ENCODE measurements around the gene CAPN7.

The CAPN7 gene

DNA sequence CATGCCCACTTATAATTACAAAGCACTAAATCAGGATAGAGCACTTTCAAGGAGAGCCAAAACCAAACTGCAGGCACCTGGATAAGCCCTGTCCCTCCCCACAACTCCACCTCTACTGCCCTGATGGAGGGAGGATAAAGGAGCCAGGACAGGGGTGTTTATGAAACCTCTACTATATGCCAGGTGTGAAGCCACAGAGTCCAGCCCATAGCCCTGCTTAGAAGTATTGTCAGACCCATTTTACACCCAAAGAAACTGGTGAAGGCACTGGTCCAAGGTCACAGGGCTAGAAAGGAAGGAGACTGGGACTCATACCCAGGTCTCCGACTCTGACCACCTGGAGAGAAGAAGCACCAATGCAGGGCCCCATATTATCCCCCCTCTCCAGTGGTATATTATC, 77.7 kb downstream of the CAPN7 start:
- 100% methylated on average over 1 of the region's 1 CpG for WGBS
- Histone ChIP-seq H3K79me1 (replicated peaks; ENCODE audit: low read length, poor library complexity, severe bottlenecking) (peaks cover 18% of the 10 kb centered on the region), H3K9me3 (ENCODE audit: control insufficient read depth, low read length) (no peaks in the 10 kb centered on the region), H4K8ac (ENCODE audit: low read length) (no peak overlapping the region), H3K27ac (ENCODE audit: low read length, poor library complexity, severe bottlenecking) (no peak overlapping the region), H3K9ac (ENCODE audit: low read length) (no peak overlapping the region), H2AFZ (ENCODE audit: low read depth, low read length) (no peak overlapping the region), H2AK5ac (ENCODE audit: low read length, severe bottlenecking) (no peak overlapping the region), H3K14ac (ENCODE audit: low read length in 2 of 2) (no peak overlapping the region), H3K4me3 (ENCODE audit: insufficient read depth in 1 of 2, low read depth in 1 of 2, low read length in 2 of 2) (no peak overlapping the region), H3K4me2 (ENCODE audit: low read length, poor library complexity, severe bottlenecking) (no peak overlapping the region), H2BK12ac (ENCODE audit: low read length in 2 of 2) (no peak overlapping the region), H4K91ac (ENCODE audit: low read length) (no peak overlapping the region), H3K27me3 (ENCODE audit: control insufficient read depth in 1 of 2, insufficient read depth in 1 of 2, low read length in 2 of 2) (no peaks in the 10 kb centered on the region), H2BK15ac (ENCODE audit: low read depth, poor library complexity, severe bottlenecking) (no peak overlapping the region), H2BK120ac (ENCODE audit: low read depth, low read length) (no peak overlapping the region), H3K23ac (ENCODE audit: low read length in 2 of 2) (no peak overlapping the region), H3K36me3 (ENCODE audit: control insufficient read depth in 1 of 2, insufficient read depth in 2 of 2, low read depth in 1 of 2, low read length in 2 of 2) (peaks cover 2 to 38% of the 10 kb centered on the region in 2 experiments), H3K18ac (ENCODE audit: low read depth in 1 of 2, low read length in 2 of 2) (no peak overlapping the region), H3K4me1 (ENCODE audit: control insufficient read depth, insufficient read depth, low read depth, low read length) (peaks cover 7% of the 10 kb centered on the region), H3K4ac (ENCODE audit: low read depth in 1 of 2, low read length in 2 of 2) (no peak overlapping the region), H2BK5ac (ENCODE audit: low read depth, low read length, poor library complexity, severe bottlenecking) (no peak overlapping the region)
- DNase-seq = no peak

DNA sequence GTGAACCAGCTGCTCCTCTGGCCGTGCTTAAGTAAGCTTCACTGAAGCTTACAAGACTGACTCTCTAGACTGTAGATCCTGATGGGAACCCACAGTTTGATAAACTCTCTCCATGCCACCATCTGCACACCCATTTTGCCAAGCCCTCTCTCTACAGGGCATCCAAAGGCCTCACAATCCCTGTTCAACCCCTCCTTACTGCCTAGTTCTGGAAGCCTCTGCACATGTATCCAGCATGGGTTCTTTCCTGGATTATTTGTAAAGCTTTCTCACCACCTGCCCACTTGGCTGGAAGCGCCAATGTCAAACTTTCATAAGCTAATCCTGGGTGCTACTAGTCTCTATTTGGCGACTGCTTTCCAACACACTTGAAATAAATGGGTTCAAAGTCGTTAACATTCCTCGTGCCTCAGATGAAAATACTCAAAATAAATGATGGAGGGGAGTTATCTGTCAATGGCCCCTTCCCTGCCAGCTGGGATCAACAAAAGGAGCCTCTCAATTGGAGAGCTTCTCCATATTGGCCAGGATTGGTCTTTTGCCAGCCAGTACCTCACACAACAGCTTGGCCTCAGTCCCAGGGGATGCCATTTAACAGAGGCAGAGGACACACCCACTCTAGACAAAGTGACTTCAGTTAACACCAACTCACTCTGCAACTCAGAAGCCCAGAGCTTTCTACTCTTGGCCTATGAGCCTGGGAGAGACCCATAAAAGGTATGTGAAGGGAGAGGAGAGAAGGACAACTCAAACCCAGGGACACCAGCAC, 78.3 kb downstream of the CAPN7 start:
- no peak overlapping the region for H3K18ac ChIP-seq (ENCODE audit: low read depth in 1 of 2, low read length in 2 of 2)

GRCh38 chr3:15286022-15286421, 80.0 kb downstream of the CAPN7 start:
- H3K4me1 ChIP-seq (ENCODE audit: control insufficient read depth, insufficient read depth, low read depth, low read length) = no peaks in the 10 kb centered on the region
- no peak overlapping the region for H4K8ac ChIP-seq (ENCODE audit: low read length)
- no peak overlapping the region for H2BK120ac ChIP-seq (ENCODE audit: low read depth, low read length)
- no peaks in the 10 kb centered on the region for H3K27me3 ChIP-seq (ENCODE audit: control insufficient read depth in 1 of 2, insufficient read depth in 1 of 2, low read length in 2 of 2)
- H3K36me3 ChIP-seq (ENCODE audit: control insufficient read depth in 1 of 2, insufficient read depth in 2 of 2, low read depth in 1 of 2, low read length in 2 of 2) = peaks cover 2 to 48% of the 10 kb centered on the region in 2 experiments
- no peak overlapping the region for H2AFZ ChIP-seq (ENCODE audit: low read depth, low read length)
- H3K23ac ChIP-seq (ENCODE audit: low read length in 2 of 2) = no peak overlapping the region
- H3K14ac ChIP-seq (ENCODE audit: low read length in 2 of 2) = no peak overlapping the region
- peak overlapping the region; percentile 34 for H4K91ac ChIP-seq (ENCODE audit: low read length)
- H2BK15ac ChIP-seq (ENCODE audit: low read depth, poor library complexity, severe bottlenecking) = no peak overlapping the region
- no peak overlapping the region for H3K4me2 ChIP-seq (ENCODE audit: low read length, poor library complexity, severe bottlenecking)
- no peak overlapping the region for H3K18ac ChIP-seq (ENCODE audit: low read depth in 1 of 2, low read length in 2 of 2)
- H2BK12ac ChIP-seq (ENCODE audit: low read length in 2 of 2) = no peak overlapping the region
- DNase-seq = no peak
- no peak overlapping the region for H3K9ac ChIP-seq (ENCODE audit: low read length)
- no peak overlapping the region for H3K4ac ChIP-seq (ENCODE audit: low read depth in 1 of 2, low read length in 2 of 2)
- H2AK5ac ChIP-seq (ENCODE audit: low read length, severe bottlenecking) = no peak overlapping the region
- no peak overlapping the region for H3K27ac ChIP-seq (ENCODE audit: low read length, poor library complexity, severe bottlenecking)
- peaks cover 10% of the 10 kb centered on the region for H3K79me1 ChIP-seq (replicated peaks; ENCODE audit: low read length, poor library complexity, severe bottlenecking)
- H2BK5ac ChIP-seq (ENCODE audit: low read depth, low read length, poor library complexity, severe bottlenecking) = no peak overlapping the region
- H3K9me3 ChIP-seq (ENCODE audit: control insufficient read depth, low read length) = no peaks in the 10 kb centered on the region
- WGBS = 93% methylated on average over 8 of the region's 8 CpGs
- no peak overlapping the region for H3K4me3 ChIP-seq (ENCODE audit: insufficient read depth in 1 of 2, low read depth in 1 of 2, low read length in 2 of 2)

More for the DNA sequence above, 78.3 kb downstream of the CAPN7 start:
- 90% methylated on average over 5 of the region's 5 CpGs for WGBS
- no peak for DNase-seq
- H3K27me3 ChIP-seq (ENCODE audit: control insufficient read depth in 1 of 2, insufficient read depth in 1 of 2, low read length in 2 of 2) = no peaks in the 10 kb centered on the region
- no peak overlapping the region for H2BK15ac ChIP-seq (ENCODE audit: low read depth, poor library complexity, severe bottlenecking)
- H4K91ac ChIP-seq (ENCODE audit: low read length) = no peak overlapping the region
- H3K9ac ChIP-seq (ENCODE audit: low read length) = no peak overlapping the region
- H4K8ac ChIP-seq (ENCODE audit: low read length) = no peak overlapping the region
- H3K4ac ChIP-seq (ENCODE audit: low read depth in 1 of 2, low read length in 2 of 2) = no peak overlapping the region
- no peak overlapping the region for H2BK12ac ChIP-seq (ENCODE audit: low read length in 2 of 2)
- no peak overlapping the region for H2AK5ac ChIP-seq (ENCODE audit: low read length, severe bottlenecking)
- H3K4me3 ChIP-seq (ENCODE audit: insufficient read depth in 1 of 2, low read depth in 1 of 2, low read length in 2 of 2) = no peak overlapping the region
- H3K4me2 ChIP-seq (ENCODE audit: low read length, poor library complexity, severe bottlenecking) = no peak overlapping the region
- H3K36me3 ChIP-seq (ENCODE audit: control insufficient read depth in 1 of 2, insufficient read depth in 2 of 2, low read depth in 1 of 2, low read length in 2 of 2) = peaks cover 2 to 44% of the 10 kb centered on the region in 2 experiments
- H3K9me3 ChIP-seq (ENCODE audit: control insufficient read depth, low read length) = no peaks in the 10 kb centered on the region
- H2BK120ac ChIP-seq (ENCODE audit: low read depth, low read length) = no peak overlapping the region
- no peak overlapping the region for H3K23ac ChIP-seq (ENCODE audit: low read length in 2 of 2)
- no peak overlapping the region for H3K14ac ChIP-seq (ENCODE audit: low read length in 2 of 2)
- H2AFZ ChIP-seq (ENCODE audit: low read depth, low read length) = no peak overlapping the region
- H3K79me1 ChIP-seq (replicated peaks; ENCODE audit: low read length, poor library complexity, severe bottlenecking) = peaks cover 18% of the 10 kb centered on the region
- peaks cover 7% of the 10 kb centered on the region for H3K4me1 ChIP-seq (ENCODE audit: control insufficient read depth, insufficient read depth, low read depth, low read length)
- H2BK5ac ChIP-seq (ENCODE audit: low read depth, low read length, poor library complexity, severe bottlenecking) = no peak overlapping the region
- H3K27ac ChIP-seq (ENCODE audit: low read length, poor library complexity, severe bottlenecking) = no peak overlapping the region

DNA sequence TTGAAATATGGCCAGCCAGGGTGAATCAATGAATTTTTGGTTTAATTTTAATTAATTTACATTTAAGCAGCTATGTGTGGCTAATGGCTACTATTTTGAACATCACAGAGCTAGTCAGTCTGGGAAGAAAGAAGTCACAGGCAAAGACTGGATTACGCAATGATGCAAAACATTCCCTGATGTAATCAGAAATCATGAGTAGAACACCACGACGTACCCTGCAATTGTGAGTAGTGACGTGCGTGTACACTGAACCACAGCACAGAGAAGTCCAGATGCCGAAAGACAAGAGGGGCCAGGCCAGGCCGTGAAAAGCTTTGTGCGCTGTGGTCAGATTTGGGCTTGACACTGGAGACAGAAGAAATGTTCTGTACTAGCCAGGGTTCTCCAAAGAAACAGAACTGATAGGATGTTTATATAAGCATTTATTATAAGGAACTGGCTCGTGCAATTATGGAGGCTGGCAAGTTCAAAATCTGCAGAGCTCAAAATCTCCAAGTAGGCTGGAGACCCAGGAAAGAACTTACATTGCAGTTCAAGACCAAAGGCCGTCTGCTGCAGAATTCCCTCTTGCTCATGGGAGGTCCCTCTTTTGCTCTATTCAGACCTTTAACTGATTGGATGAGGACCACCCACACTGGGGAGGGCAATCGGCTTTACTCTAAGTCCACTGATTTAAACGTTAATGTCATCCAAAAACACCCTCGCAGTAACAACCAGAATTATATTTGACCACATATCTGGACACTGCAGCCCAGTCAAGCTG, 81.7 kb downstream of the CAPN7 start:
- peaks cover 12% of the 10 kb centered on the region for H3K79me1 ChIP-seq (replicated peaks; ENCODE audit: low read length, poor library complexity, severe bottlenecking)
- WGBS = 65% methylated on average over 13 of the region's 13 CpGs

More for the DNA sequence above, 81.7 kb downstream of the CAPN7 start:
- no peak overlapping the region for H3K23ac ChIP-seq (ENCODE audit: low read length in 2 of 2)
- no peak overlapping the region for H3K27ac ChIP-seq (ENCODE audit: low read length, poor library complexity, severe bottlenecking)
- H2AFZ ChIP-seq (ENCODE audit: low read depth, low read length) = no peak overlapping the region
- no peak overlapping the region for H3K18ac ChIP-seq (ENCODE audit: low read depth in 1 of 2, low read length in 2 of 2)
- H3K4me3 ChIP-seq (ENCODE audit: insufficient read depth in 1 of 2, low read depth in 1 of 2, low read length in 2 of 2) = no peak overlapping the region
- H4K91ac ChIP-seq (ENCODE audit: low read length) = no peak overlapping the region
- no peak overlapping the region for H2BK5ac ChIP-seq (ENCODE audit: low read depth, low read length, poor library complexity, severe bottlenecking)
- no peaks in the 10 kb centered on the region for H3K9me3 ChIP-seq (ENCODE audit: control insufficient read depth, low read length)
- H3K14ac ChIP-seq (ENCODE audit: low read length in 2 of 2) = no peak overlapping the region
- peaks cover 2 to 56% of the 10 kb centered on the region in 2 experiments for H3K36me3 ChIP-seq (ENCODE audit: control insufficient read depth in 1 of 2, insufficient read depth in 2 of 2, low read depth in 1 of 2, low read length in 2 of 2)
- H3K9ac ChIP-seq (ENCODE audit: low read length) = peak overlapping the region; percentile 73
- peak; percentile 96 for DNase-seq
- H2AK5ac ChIP-seq (ENCODE audit: low read length, severe bottlenecking) = no peak overlapping the region
- H2BK15ac ChIP-seq (ENCODE audit: low read depth, poor library complexity, severe bottlenecking) = no peak overlapping the region
- peaks cover 1% of the 10 kb centered on the region for H3K4me1 ChIP-seq (ENCODE audit: control insufficient read depth, insufficient read depth, low read depth, low read length)
- no peaks in the 10 kb centered on the region for H3K27me3 ChIP-seq (ENCODE audit: control insufficient read depth in 1 of 2, insufficient read depth in 1 of 2, low read length in 2 of 2)
- H3K4ac ChIP-seq (ENCODE audit: low read depth in 1 of 2, low read length in 2 of 2) = no peak overlapping the region
- H4K8ac ChIP-seq (ENCODE audit: low read length) = no peak overlapping the region
- no peak overlapping the region for H2BK120ac ChIP-seq (ENCODE audit: low read depth, low read length)
- no peak overlapping the region for H3K4me2 ChIP-seq (ENCODE audit: low read length, poor library complexity, severe bottlenecking)
- no peak overlapping the region for H2BK12ac ChIP-seq (ENCODE audit: low read length in 2 of 2)
